ENCODE measurements around the gene SIRT7.
A peak's percentile ranks its signal among the peaks of the same experiment; 100 is the strongest.
"Not testable (repeated sequence)": the region's sequence is repeated elsewhere in the genome, so short reads cannot be mapped to it uniquely, and the experiment has no call there.

Gene SIRT7

GRCh38 chr17:81918832-81919545 is 1.0 kb upstream of the SIRT7 start:
- DNase-seq = no peak

GRCh38 chr17:81918333-81918669 is 325 bp upstream of the SIRT7 start:
- DNase-seq = not testable (repeated sequence)

- no peak for DNase-seq
Measured at GRCh38 chr17:81916234-81917001, 1.6 kb downstream of the SIRT7 start.

- DNase-seq = no peak
Measured at GRCh38 chr17:81915331-81915730, 2.6 kb downstream of the SIRT7 start.

GRCh38 chr17:81914103-81914850 is 3.7 kb downstream of the SIRT7 start:
- DNase-seq = no peak

GRCh38 chr17:81913394-81914102 is 4.4 kb downstream of the SIRT7 start:
- no peak for DNase-seq

- DNase-seq = no peak
Measured at GRCh38 chr17:81912441-81913309, 5.3 kb downstream of the SIRT7 start.

GRCh38 chr17:81911969-81912368 is 6.0 kb downstream of the SIRT7 start:
- no peak for DNase-seq

- DNase-seq = peak; percentile 93
Measured at GRCh38 chr17:81911277-81911961, 6.6 kb downstream of the SIRT7 start, which contains the start of gene PCYT2. Gene PCYT2, minus strand, starts transcription at chr17:81911399. Its CDS starts 44 bp downstream, at chr17:81911355.

- DNase-seq = no peak
Measured at GRCh38 chr17:81910840-81911276, 7.1 kb downstream of the SIRT7 start.

- DNase-seq = no peak
Measured at GRCh38 chr17:81909966-81910839, 7.8 kb downstream of the SIRT7 start.

- DNase-seq = no peak
Measured at GRCh38 chr17:81909231-81909630, 8.7 kb downstream of the SIRT7 start.

GRCh38 chr17:81908793-81909192 is 9.2 kb downstream of the SIRT7 start:
- DNase-seq = no peak

- no peak for DNase-seq
Measured at GRCh38 chr17:81907219-81908145, 10.5 kb downstream of the SIRT7 start.

GRCh38 chr17:81906476-81907218 is 11.3 kb downstream of the SIRT7 start:
- no peak for DNase-seq

GRCh38 chr17:81905993-81906392 is 12.0 kb downstream of the SIRT7 start:
- DNase-seq = no peak

- no peak for DNase-seq
Measured at GRCh38 chr17:81905424-81905875, 12.5 kb downstream of the SIRT7 start.

Data from activated CD4-positive, alpha-beta T cell treated with anti-CD3 and anti-CD28 coated beads, Interleukin-2, amount 50 U/mL, for 16 hours (primary cell).